GM18502 (cell line): ENCODE data around the gene PPARA.

Experiments used
- ATAC-seq: cut with Tn5 transposase; IDR thresholded peaks from one replicate; pipeline ENCODE4 v1.9.1; 2021; ENCODE audit warnings: mild to moderate bottlenecking; ENCODE audit not compliant: unreplicated experiment, poor library complexity

Gene PPARA

GRCh38 chr22:46237453-46238124 is 87.3 kb downstream of the PPARA start:
- ATAC-seq: no peak

GRCh38 chr22:46238541-46238940 is 88.2 kb downstream of the PPARA start:
- no peak for ATAC-seq

- ATAC-seq: no peak
Observed at GRCh38 chr22:46239261-46240048, 89.1 kb downstream of the PPARA start.

- no peak for ATAC-seq
Observed at GRCh38 chr22:46240073-46240472, 89.7 kb downstream of the PPARA start.

GRCh38 chr22:46240506-46240905 is 90.2 kb downstream of the PPARA start:
- ATAC-seq: no peak

GRCh38 chr22:46240907-46241306 is 90.6 kb downstream of the PPARA start:
- ATAC-seq: no peak

GRCh38 chr22:46241396-46242007 is 91.2 kb downstream of the PPARA start:
- ATAC-seq: no peak

- no peak for ATAC-seq
Observed at GRCh38 chr22:46242076-46242475, 91.8 kb downstream of the PPARA start.

- no peak for ATAC-seq
Observed at GRCh38 chr22:46244771-46245170, 94.4 kb downstream of the PPARA start.

GRCh38 chr22:46245511-46245910 is 95.2 kb downstream of the PPARA start:
- ATAC-seq: no peak

GRCh38 chr22:46246178-46246577 is 95.9 kb downstream of the PPARA start:
- ATAC-seq: no peak

- no peak for ATAC-seq
Observed at GRCh38 chr22:46247443-46247975, 97.2 kb downstream of the PPARA start.

GRCh38 chr22:46250035-46250782 is 99.9 kb downstream of the PPARA start, which contains the start of gene CDPF1:
Gene CDPF1 (minus strand): TSS chr22:46250293. CDS start chr22:46248284, 2,009 bp downstream.
- peak; percentile 72 for ATAC-seq

- ATAC-seq: peak; percentile 26
Observed at GRCh38 chr22:46250783-46251125, 100.4 kb downstream of the PPARA start.

GRCh38 chr22:46251266-46251665 is 100.9 kb downstream of the PPARA start:
- ATAC-seq: no peak

- ATAC-seq: no peak
Observed at GRCh38 chr22:46251816-46252380, 101.6 kb downstream of the PPARA start.

GRCh38 chr22:46256358-46256958 is 106.1 kb downstream of the PPARA start:
- no peak for ATAC-seq

GRCh38 chr22:46259374-46259773 is 109.0 kb downstream of the PPARA start:
- ATAC-seq: no peak

GRCh38 chr22:46260038-46260437 is 109.7 kb downstream of the PPARA start:
- ATAC-seq: no peak
